ENCODE data around the gene SDSL. TPM values are rescaled to one million over a fixed set of nuclear protein-coding genes. Genes with fewer than 3 reads are reported as not detected.

SDSL gene
- total and polyA plus RNA-seq, 5 donors from 2014 or later = 1.8 TPM; not detected in 4

DNA sequence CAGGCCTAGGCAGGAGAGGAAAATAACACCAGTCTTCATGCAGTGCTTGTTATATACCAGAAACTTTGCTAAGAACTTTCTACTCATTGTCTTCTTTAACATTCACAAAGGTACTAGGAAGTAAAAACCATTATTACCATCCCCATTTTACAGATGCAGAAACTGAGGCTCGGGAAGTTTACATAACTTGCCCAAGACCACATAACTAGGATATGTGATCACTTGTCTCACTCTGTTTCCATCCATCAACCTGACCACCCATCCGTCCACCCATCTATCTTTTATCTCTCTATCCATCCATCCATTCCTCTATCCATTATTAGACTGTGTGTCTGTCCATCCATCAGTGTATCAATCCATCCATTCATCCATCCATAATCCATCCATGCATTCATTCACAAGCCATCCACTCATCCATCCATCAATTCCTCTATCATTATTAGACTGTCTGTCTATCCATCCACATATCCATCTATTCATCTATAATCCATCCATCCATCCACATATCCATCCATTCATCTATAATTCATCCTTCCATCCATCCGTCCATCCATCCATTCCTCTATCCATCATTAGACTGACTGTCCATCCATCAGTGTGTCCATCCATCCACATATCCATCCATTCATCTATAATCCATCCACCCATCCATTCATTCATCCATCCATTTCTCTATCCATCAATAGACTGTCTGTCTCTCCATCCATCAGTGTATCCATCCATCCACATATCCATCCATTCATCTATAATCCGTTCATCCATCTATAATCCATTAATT, 16.5 kb downstream of the SDSL start:
- H3K36me3 ChIP-seq (ENCODE audit: control insufficient read depth, insufficient read depth, low read length) = no peaks in the 10 kb centered on the region
- H3K9me3 Mint-ChIP-seq = no peaks in the 10 kb centered on the region
- no peak overlapping the region for H3K27ac Mint-ChIP-seq
- H3K4me1 Mint-ChIP-seq = no peaks in the 10 kb centered on the region
- ATAC-seq (ENCODE audit: low read depth in 2 of 2) (no peak), DNase-seq (no peak)
- peaks cover 5% of the 10 kb centered on the region for H3K27me3 ChIP-seq (ENCODE audit: control insufficient read depth, insufficient read depth, low read length)
- H3K4me3 ChIP-seq (ENCODE audit: low read depth, low read length) = no peak overlapping the region
- no peaks in the 10 kb centered on the region for H3K9me3 ChIP-seq (ENCODE audit: control insufficient read depth in 2 of 2, low read length in 2 of 2)
- peaks cover 4% of the 10 kb centered on the region for H3K27me3 Mint-ChIP-seq
- no peaks in the 10 kb centered on the region for H3K4me1 ChIP-seq (ENCODE audit: control insufficient read depth, insufficient read depth, low read length, poor library complexity, severe bottlenecking)
- H3K36me3 Mint-ChIP-seq = no peaks in the 10 kb centered on the region
- no peak overlapping the region for H3K27ac ChIP-seq (ENCODE audit: insufficient read depth, low read length, poor library complexity, severe bottlenecking)
- H3K4me3 Mint-ChIP-seq = no peak overlapping the region

GRCh38 chr12:113439301-113439597, 17.1 kb downstream of the SDSL start:
- no peaks in the 10 kb centered on the region for H3K36me3 Mint-ChIP-seq
- no peak overlapping the region for H3K4me3 ChIP-seq (ENCODE audit: low read depth, low read length)

GRCh38 chr12:113439606-113440030, 17.4 kb downstream of the SDSL start:
- Mint-ChIP-seq H3K4me3 (no peak overlapping the region), H3K9me3 (no peaks in the 10 kb centered on the region), H3K27me3 (peaks cover 4% of the 10 kb centered on the region), H3K36me3 (no peaks in the 10 kb centered on the region), H3K27ac (no peak overlapping the region), H3K4me1 (no peaks in the 10 kb centered on the region)
- H3K9me3 ChIP-seq (ENCODE audit: control insufficient read depth in 2 of 2, low read length in 2 of 2) = no peaks in the 10 kb centered on the region
- ATAC-seq (ENCODE audit: low read depth in 2 of 2) (no peak), DNase-seq (no peak)
- no peaks in the 10 kb centered on the region for H3K4me1 ChIP-seq (ENCODE audit: control insufficient read depth, insufficient read depth, low read length, poor library complexity, severe bottlenecking)
- peaks cover 5% of the 10 kb centered on the region for H3K27me3 ChIP-seq (ENCODE audit: control insufficient read depth, insufficient read depth, low read length)
- H3K36me3 ChIP-seq (ENCODE audit: control insufficient read depth, insufficient read depth, low read length) = no peaks in the 10 kb centered on the region
- H3K4me3 ChIP-seq (ENCODE audit: low read depth, low read length) = no peak overlapping the region
- H3K27ac ChIP-seq (ENCODE audit: insufficient read depth, low read length, poor library complexity, severe bottlenecking) = no peak overlapping the region

More at GRCh38 chr12:113439301-113439597, 17.1 kb downstream of the SDSL start:
- Mint-ChIP-seq H3K9me3 (no peaks in the 10 kb centered on the region), H3K4me1 (no peaks in the 10 kb centered on the region), H3K27ac (no peak overlapping the region), H3K27me3 (peaks cover 4% of the 10 kb centered on the region), H3K4me3 (no peak overlapping the region)
- ATAC-seq (ENCODE audit: low read depth in 2 of 2) (no peak), DNase-seq (no peak)
- H3K27ac ChIP-seq (ENCODE audit: insufficient read depth, low read length, poor library complexity, severe bottlenecking) = no peak overlapping the region
- H3K36me3 ChIP-seq (ENCODE audit: control insufficient read depth, insufficient read depth, low read length) = no peaks in the 10 kb centered on the region
- peaks cover 5% of the 10 kb centered on the region for H3K27me3 ChIP-seq (ENCODE audit: control insufficient read depth, insufficient read depth, low read length)
- no peaks in the 10 kb centered on the region for H3K9me3 ChIP-seq (ENCODE audit: control insufficient read depth in 2 of 2, low read length in 2 of 2)
- no peaks in the 10 kb centered on the region for H3K4me1 ChIP-seq (ENCODE audit: control insufficient read depth, insufficient read depth, low read length, poor library complexity, severe bottlenecking)

- Mint-ChIP-seq H3K4me1 (no peaks in the 10 kb centered on the region), H3K27me3 (peaks cover 7% of the 10 kb centered on the region), H3K36me3 (no peaks in the 10 kb centered on the region), H3K4me3 (no peak overlapping the region), H3K27ac (no peak overlapping the region), H3K9me3 (peaks cover 0 to 3% (median 0%) of the 10 kb centered on the region in 7 donors)
- DNase-seq = no peak
- H3K9me3 ChIP-seq (ENCODE audit: control insufficient read depth in 2 of 2, low read length in 2 of 2) = no peaks in the 10 kb centered on the region
- no peak for ATAC-seq (ENCODE audit: low read depth in 2 of 2)
- no peak overlapping the region for H3K4me3 ChIP-seq (ENCODE audit: low read depth, low read length)
- no peak overlapping the region for H3K27ac ChIP-seq (ENCODE audit: insufficient read depth, low read length, poor library complexity, severe bottlenecking)
- no peaks in the 10 kb centered on the region for H3K4me1 ChIP-seq (ENCODE audit: control insufficient read depth, insufficient read depth, low read length, poor library complexity, severe bottlenecking)
- no peaks in the 10 kb centered on the region for H3K36me3 ChIP-seq (ENCODE audit: control insufficient read depth, insufficient read depth, low read length)
- H3K27me3 ChIP-seq (ENCODE audit: control insufficient read depth, insufficient read depth, low read length) = peaks cover 5% of the 10 kb centered on the region
These were observed 18.2 kb downstream of the SDSL start for GRCh38 chr12:113440336-113440735.

- ATAC-seq (ENCODE audit: low read depth in 2 of 2) (no peak), DNase-seq (no peak)
- H3K4me1 Mint-ChIP-seq = no peaks in the 10 kb centered on the region
- Histone ChIP-seq H3K4me3 (ENCODE audit: low read depth, low read length) (no peak overlapping the region), H3K4me1 (ENCODE audit: control insufficient read depth, insufficient read depth, low read length, poor library complexity, severe bottlenecking) (no peaks in the 10 kb centered on the region), H3K36me3 (ENCODE audit: control insufficient read depth, insufficient read depth, low read length) (no peaks in the 10 kb centered on the region), H3K27ac (ENCODE audit: insufficient read depth, low read length, poor library complexity, severe bottlenecking) (no peak overlapping the region), H3K9me3 (ENCODE audit: control insufficient read depth in 2 of 2, low read length in 2 of 2) (no peaks in the 10 kb centered on the region), H3K27me3 (ENCODE audit: control insufficient read depth, insufficient read depth, low read length) (peaks cover 8% of the 10 kb centered on the region)
- peaks cover 0 to 6% (median 1%) of the 10 kb centered on the region in 7 donors for H3K9me3 Mint-ChIP-seq
- no peak overlapping the region for H3K27ac Mint-ChIP-seq
- H3K36me3 Mint-ChIP-seq = no peaks in the 10 kb centered on the region
- H3K27me3 Mint-ChIP-seq = peaks cover 14% of the 10 kb centered on the region
- H3K4me3 Mint-ChIP-seq = no peak overlapping the region
These were observed 19.0 kb downstream of the SDSL start for GRCh38 chr12:113440947-113441782.

GRCh38 chr12:113443030-113443539, 20.9 kb downstream of the SDSL start:
- ATAC-seq (ENCODE audit: low read depth in 2 of 2) = no peak
- no peak overlapping the region for H3K4me3 Mint-ChIP-seq
- no peak for DNase-seq
- no peak overlapping the region for H3K27ac ChIP-seq (ENCODE audit: insufficient read depth, low read length, poor library complexity, severe bottlenecking)
- no peaks in the 10 kb centered on the region for H3K36me3 Mint-ChIP-seq
- H3K9me3 Mint-ChIP-seq = peaks cover 0 to 6% (median 2%) of the 10 kb centered on the region in 7 donors
- H3K9me3 ChIP-seq (ENCODE audit: control insufficient read depth in 2 of 2, low read length in 2 of 2) = no peaks in the 10 kb centered on the region
- peaks cover 18% of the 10 kb centered on the region for H3K27me3 Mint-ChIP-seq
- H3K4me1 ChIP-seq (ENCODE audit: control insufficient read depth, insufficient read depth, low read length, poor library complexity, severe bottlenecking) = no peaks in the 10 kb centered on the region
- no peaks in the 10 kb centered on the region for H3K4me1 Mint-ChIP-seq
- H3K36me3 ChIP-seq (ENCODE audit: control insufficient read depth, insufficient read depth, low read length) = no peaks in the 10 kb centered on the region
- no peak overlapping the region for H3K4me3 ChIP-seq (ENCODE audit: low read depth, low read length)
- peaks cover 8% of the 10 kb centered on the region for H3K27me3 ChIP-seq (ENCODE audit: control insufficient read depth, insufficient read depth, low read length)
- no peak overlapping the region for H3K27ac Mint-ChIP-seq

GRCh38 chr12:113445544-113446171, 23.5 kb downstream of the SDSL start:
- H3K27me3 Mint-ChIP-seq = peaks cover 26% of the 10 kb centered on the region
- H3K9me3 ChIP-seq (ENCODE audit: control insufficient read depth in 2 of 2, low read length in 2 of 2) = no peaks in the 10 kb centered on the region
- no peak overlapping the region for H3K27ac Mint-ChIP-seq
- ATAC-seq (ENCODE audit: low read depth in 2 of 2) (peak in 1 of 2 donors; percentile 34), DNase-seq (peak in 1 of 3 donors; percentile 42)
- H3K36me3 ChIP-seq (ENCODE audit: control insufficient read depth, insufficient read depth, low read length) = no peaks in the 10 kb centered on the region
- no peaks in the 10 kb centered on the region for H3K36me3 Mint-ChIP-seq
- no peaks in the 10 kb centered on the region for H3K4me1 ChIP-seq (ENCODE audit: control insufficient read depth, insufficient read depth, low read length, poor library complexity, severe bottlenecking)
- peaks cover 0 to 6% (median 2%) of the 10 kb centered on the region in 7 donors for H3K9me3 Mint-ChIP-seq
- H3K4me3 Mint-ChIP-seq = no peak overlapping the region
- H3K27me3 ChIP-seq (ENCODE audit: control insufficient read depth, insufficient read depth, low read length) = peaks cover 3% of the 10 kb centered on the region
- no peaks in the 10 kb centered on the region for H3K4me1 Mint-ChIP-seq
- H3K4me3 ChIP-seq (ENCODE audit: low read depth, low read length) = no peak overlapping the region
- H3K27ac ChIP-seq (ENCODE audit: insufficient read depth, low read length, poor library complexity, severe bottlenecking) = no peak overlapping the region
